ENCODE measurements around the gene PRKCG. TPM values are rescaled to one million over a fixed set of nuclear protein-coding genes. Genes with fewer than 3 reads are reported as not detected.

Gene PRKCG
- total RNA-seq, 2 experiments from 2014 or later = not detected

- no peaks in the 10 kb centered on the region for H4K20me1 ChIP-seq (ENCODE audit: insufficient read depth, low read length)
- no TSS peak for BruUV-seq (replicated peaks)
- no peak overlapping the region for H3K27ac ChIP-seq (ENCODE audit: low read depth, low read length, poor library complexity, severe bottlenecking)
- no peaks in the 10 kb centered on the region for H3K4me1 ChIP-seq (ENCODE audit: insufficient read depth, low read length, poor library complexity, severe bottlenecking)
- H3K4me2 ChIP-seq (ENCODE audit: low read length) = no peak overlapping the region
- no peak overlapping the region for H3K4me3 ChIP-seq (ENCODE audit: low read depth, low read length, poor library complexity, severe bottlenecking)
- ChIA-PET CTCF (ENCODE audit: unreplicated experiment) (no interaction called here), POLR2A (no interaction called here)
- intact Hi-C loops (cut with micrococcal nuclease; ENCODE audit: unreplicated experiment) = no loop called here
- no peaks in the 10 kb centered on the region for H3K9me2 ChIP-seq (ENCODE audit: insufficient read depth, low read length)
- H3K36me3 ChIP-seq (ENCODE audit: insufficient read depth, low read length) = no peaks in the 10 kb centered on the region
- H3K9me3 ChIP-seq (ENCODE audit: low read length) = no peaks in the 10 kb centered on the region
- TF ChIP-seq EZH2phosphoT487 (IDR thresholded peaks at IDR 0.05; ENCODE audit: borderline replicate concordance, low read depth, low read length) (no peak), CTCF (conservative IDR thresholded peaks at IDR 0.05; ENCODE audit: low read length) (no peak)
- H2AFZ ChIP-seq (ENCODE audit: low read length) = no peak overlapping the region
- H3K79me2 ChIP-seq (ENCODE audit: insufficient read depth, low read depth, low read length) = no peaks in the 10 kb centered on the region
- DNase-seq (ENCODE audit: low spot score) = no peak
These were observed 60.2 kb downstream of the PRKCG start for GRCh38 chr19:53942001-53942786.

- no peak overlapping the region for H3K4me2 ChIP-seq (ENCODE audit: low read length)
- H3K4me3 ChIP-seq (ENCODE audit: low read depth, low read length, poor library complexity, severe bottlenecking) = no peak overlapping the region
- no peaks in the 10 kb centered on the region for H3K9me2 ChIP-seq (ENCODE audit: insufficient read depth, low read length)
- no peaks in the 10 kb centered on the region for H3K36me3 ChIP-seq (ENCODE audit: insufficient read depth, low read length)
- no peak overlapping the region for H2AFZ ChIP-seq (ENCODE audit: low read length)
- intact Hi-C loops (cut with micrococcal nuclease; ENCODE audit: unreplicated experiment) = no loop called here
- no peaks in the 10 kb centered on the region for H3K9me3 ChIP-seq (ENCODE audit: low read length)
- ChIA-PET CTCF (ENCODE audit: unreplicated experiment) (no interaction called here), POLR2A (no interaction called here)
- H3K27ac ChIP-seq (ENCODE audit: low read depth, low read length, poor library complexity, severe bottlenecking) = no peak overlapping the region
- no peak for DNase-seq (ENCODE audit: low spot score)
- BruUV-seq (replicated peaks) = no TSS peak
- H3K4me1 ChIP-seq (ENCODE audit: insufficient read depth, low read length, poor library complexity, severe bottlenecking) = no peaks in the 10 kb centered on the region
- TF ChIP-seq CTCF (conservative IDR thresholded peaks at IDR 0.05; ENCODE audit: low read length) (no peak), EZH2phosphoT487 (IDR thresholded peaks at IDR 0.05; ENCODE audit: borderline replicate concordance, low read depth, low read length) (no peak)
- no peaks in the 10 kb centered on the region for H4K20me1 ChIP-seq (ENCODE audit: insufficient read depth, low read length)
- no peaks in the 10 kb centered on the region for H3K79me2 ChIP-seq (ENCODE audit: insufficient read depth, low read depth, low read length)
These were observed 62.4 kb downstream of the PRKCG start for GRCh38 chr19:53944416-53944815.

- Histone ChIP-seq H3K9me2 (ENCODE audit: insufficient read depth, low read length) (no peaks in the 10 kb centered on the region), H4K20me1 (ENCODE audit: insufficient read depth, low read length) (no peaks in the 10 kb centered on the region), H3K4me1 (ENCODE audit: insufficient read depth, low read length, poor library complexity, severe bottlenecking) (no peaks in the 10 kb centered on the region), H3K79me2 (ENCODE audit: insufficient read depth, low read depth, low read length) (no peaks in the 10 kb centered on the region), H3K4me3 (ENCODE audit: low read depth, low read length, poor library complexity, severe bottlenecking) (no peak overlapping the region), H3K4me2 (ENCODE audit: low read length) (no peak overlapping the region), H3K27ac (ENCODE audit: low read depth, low read length, poor library complexity, severe bottlenecking) (no peak overlapping the region), H2AFZ (ENCODE audit: low read length) (no peak overlapping the region), H3K9me3 (ENCODE audit: low read length) (no peaks in the 10 kb centered on the region), H3K36me3 (ENCODE audit: insufficient read depth, low read length) (no peaks in the 10 kb centered on the region)
- DNase-seq (ENCODE audit: low spot score) = no peak
- intact Hi-C loops (cut with micrococcal nuclease; ENCODE audit: unreplicated experiment) = no loop called here
- TF ChIP-seq EZH2phosphoT487 (IDR thresholded peaks at IDR 0.05; ENCODE audit: borderline replicate concordance, low read depth, low read length) (no peak), CTCF (conservative IDR thresholded peaks at IDR 0.05; ENCODE audit: low read length) (no peak)
- ChIA-PET POLR2A (no interaction called here), CTCF (ENCODE audit: unreplicated experiment) (no interaction called here)
- no TSS peak for BruUV-seq (replicated peaks)
These were observed 62.9 kb downstream of the PRKCG start for GRCh38 chr19:53944933-53945332.
